Naive B cell (primary cell): ENCODE results near the gene HRAS. TPM values are rescaled to one million over a fixed set of nuclear protein-coding genes. Genes with fewer than 3 reads are reported as not detected.
"Not testable (repeated sequence)": the region's sequence is repeated elsewhere in the genome, so short reads cannot be mapped to it uniquely, and the experiment has no call there.

Experiments
- ATAC-seq, 2 donors: fragments of 150-1000 bp; cut with Tn5 transposase; 2 replicates each; pipeline ENCODE4 v1.10.0; 2021; ENCODE audit warnings: low read depth in 2 of 2, mild to moderate bottlenecking in 2 of 2, moderate library complexity in 2 of 2
- DNase-seq: peaks from one replicate; pipeline ENCODE4 v3.0.0; 2022
- H3K27ac Mint-ChIP-seq, 6 donors: one replicate each; pipeline ENCODE4 v1.8.0; 2020 to 2022; ENCODE audit warnings: mild to moderate bottlenecking in 6 of 6, mixed read lengths in 6 of 6, moderate library complexity in 5 of 6, inconsistent platforms in 2 of 6
- H3K27me3 Mint-ChIP-seq, 3 donors: one replicate each; pipeline ENCODE4 v1.8.0; 2021 to 2022; ENCODE audit warnings: mixed read lengths in 3 of 3, mild to moderate bottlenecking in 1 of 3
- H3K36me3 Mint-ChIP-seq, 2 donors: one replicate each; pipeline ENCODE4 v1.8.0; 2020 to 2022; ENCODE audit warnings: mixed read lengths in 2 of 2, inconsistent platforms in 1 of 2, mild to moderate bottlenecking in 1 of 2
- H3K4me1 Mint-ChIP-seq, 3 donors: one replicate each; pipeline ENCODE4 v1.8.0; 2020 to 2022; ENCODE audit warnings: mixed read lengths in 3 of 3, inconsistent platforms in 1 of 3, mild to moderate bottlenecking in 1 of 3, moderate library complexity in 1 of 3
- H3K4me3 Mint-ChIP-seq, 8 donors: one replicate each; pipeline ENCODE4 v1.8.0; 2020 to 2022; ENCODE audit warnings: mild to moderate bottlenecking in 8 of 8, mixed read lengths in 8 of 8, moderate library complexity in 8 of 8, inconsistent platforms in 2 of 8
- H3K9me3 Mint-ChIP-seq, 7 donors: one replicate each; pipeline ENCODE4 v1.8.0; 2020 to 2022; ENCODE audit warnings: mixed read lengths in 7 of 7, mild to moderate bottlenecking in 5 of 7, inconsistent platforms in 2 of 7, moderate library complexity in 1 of 7
- polyA plus RNA-seq, 6 donors: library from polyadenylated mRNA; unstranded; fragments of 300-500 nt; fragmentation: Illumina TruSeq; gene quantifications; one replicate each; pipeline ENCODE4 v1.2.3, GENCODE V29; 2021; ENCODE audit warnings: low read depth in 6 of 6

The HRAS gene
- polyA plus RNA-seq, 6 donors from 2014 or later = 11.2 to 25.1 (median 13.8) TPM

- no peak for ATAC-seq
Measured at GRCh38 chr11:531919-532526, 3.4 kb downstream of the HRAS start.

DNA sequence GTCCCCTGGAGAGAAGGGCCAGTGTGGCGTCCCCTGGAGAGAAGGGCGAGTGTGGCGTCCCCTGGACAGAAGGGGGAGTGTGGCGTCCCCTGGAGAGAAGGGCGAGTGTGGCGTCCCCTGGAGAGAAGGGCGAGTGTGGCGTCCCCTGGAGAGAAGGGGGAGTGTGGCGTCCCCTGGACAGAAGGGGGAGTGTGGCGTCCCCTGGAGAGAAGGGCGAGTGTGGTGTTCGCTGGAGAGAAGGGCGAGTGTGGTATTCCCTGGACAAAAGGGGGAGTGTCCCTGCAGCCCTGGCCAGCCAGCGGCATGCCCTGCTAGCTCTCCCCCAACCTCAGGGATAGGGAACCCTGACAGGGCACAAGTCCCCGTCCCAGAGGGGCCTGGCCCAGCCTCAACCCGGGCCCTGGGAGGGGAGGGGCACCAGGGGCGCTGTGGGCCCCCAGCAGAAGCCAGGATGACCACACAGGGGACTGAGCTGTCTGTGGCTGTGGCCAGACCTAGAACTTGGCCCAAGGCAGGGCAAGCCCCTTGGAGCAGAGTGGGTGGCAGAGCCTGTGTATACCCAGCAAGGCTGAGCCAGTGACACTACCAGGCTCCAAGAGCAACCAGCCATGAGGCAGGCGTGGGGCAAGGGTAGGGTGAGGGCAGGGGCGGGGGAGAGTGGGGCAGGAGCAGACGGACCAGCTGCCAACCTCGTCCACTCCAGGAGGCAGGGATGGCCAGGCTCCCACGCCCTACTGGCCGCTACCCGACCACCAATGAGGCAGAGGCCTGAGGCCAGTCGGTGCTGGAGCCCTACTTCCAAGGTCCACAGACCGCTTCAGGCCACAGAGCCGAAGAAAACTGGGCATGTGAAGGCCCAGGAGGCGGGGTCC, 4.2 kb downstream of the HRAS start:
- Mint-ChIP-seq H3K4me3 (peak overlapping the region in 1 of 8 donors; percentile 56), H3K9me3 (no peaks in the 10 kb centered on the region), H3K4me1 (peaks cover 2 to 17% (median 5%) of the 10 kb centered on the region in 3 donors), H3K36me3 (no peaks in the 10 kb centered on the region), H3K27me3 (no peaks in the 10 kb centered on the region), H3K27ac (no peak overlapping the region)
- DNase-seq (no peak), ATAC-seq (no peak)

More at GRCh38 chr11:531919-532526, 3.4 kb downstream of the HRAS start:
- no peak for DNase-seq
- Mint-ChIP-seq H3K9me3 (no peaks in the 10 kb centered on the region), H3K4me1 (peaks cover 4 to 25% (median 8%) of the 10 kb centered on the region in 3 donors), H3K27me3 (no peaks in the 10 kb centered on the region), H3K36me3 (no peaks in the 10 kb centered on the region), H3K4me3 (peak overlapping the region in 2 of 8 donors; percentile 29 to 56), H3K27ac (peak overlapping the region in 2 of 6 donors; percentile 56)

- ATAC-seq (no peak), DNase-seq (no peak)
- no peaks in the 10 kb centered on the region for H3K9me3 Mint-ChIP-seq
- no peaks in the 10 kb centered on the region for H3K36me3 Mint-ChIP-seq
- no peaks in the 10 kb centered on the region for H3K27me3 Mint-ChIP-seq
- H3K27ac Mint-ChIP-seq = no peak overlapping the region
- H3K4me1 Mint-ChIP-seq = peaks cover 0 to 16% (median 3%) of the 10 kb centered on the region in 3 donors
- H3K4me3 Mint-ChIP-seq = no peak overlapping the region
Measured at GRCh38 chr11:529728-530411, 5.5 kb downstream of the HRAS start.

DNA sequence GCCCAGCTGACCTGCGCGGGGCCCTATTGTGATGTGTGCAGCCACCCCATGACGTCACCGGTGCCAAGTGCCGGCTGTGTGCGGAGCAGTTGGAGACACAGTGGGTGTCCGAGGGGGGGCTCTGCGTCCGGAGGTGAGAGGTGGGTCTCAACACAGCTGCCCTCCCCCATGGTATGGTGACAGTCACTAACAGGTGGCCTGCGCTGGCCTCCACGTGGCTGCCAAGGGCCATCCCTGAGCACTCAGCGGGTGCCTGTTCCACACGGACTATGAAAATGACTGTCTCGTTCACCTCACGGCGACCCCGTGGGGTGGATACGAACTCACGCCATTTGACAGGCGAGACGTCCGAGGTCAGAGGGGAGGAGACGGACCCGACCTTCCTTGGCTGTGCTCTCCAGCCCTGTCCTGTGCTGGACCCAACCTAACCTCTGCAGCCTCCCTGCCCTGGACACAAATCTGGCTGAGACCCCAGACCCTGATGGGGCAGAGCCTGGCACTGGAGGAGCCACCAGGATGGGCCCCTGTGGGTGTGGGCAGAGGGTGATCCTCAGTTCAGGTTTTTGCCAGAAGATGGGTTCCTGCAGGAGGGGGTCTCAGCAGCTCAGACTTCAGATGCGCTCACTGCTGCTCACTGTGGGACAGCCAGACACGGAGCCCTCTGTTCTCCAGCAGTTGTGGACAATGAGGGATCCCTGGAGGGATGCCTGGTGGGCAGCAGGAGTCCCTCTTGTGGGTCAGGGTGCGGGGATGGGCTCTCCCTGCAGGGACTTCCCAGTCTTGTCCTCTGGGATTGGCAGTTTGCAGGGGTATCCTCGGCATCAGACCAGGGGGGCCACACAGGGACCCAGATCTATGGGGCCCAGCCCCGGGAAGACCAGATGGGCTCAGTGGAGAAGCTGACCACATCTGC, 6.3 kb downstream of the HRAS start:
- no peak for ATAC-seq
- H3K4me3 Mint-ChIP-seq = no peak overlapping the region

DNA sequence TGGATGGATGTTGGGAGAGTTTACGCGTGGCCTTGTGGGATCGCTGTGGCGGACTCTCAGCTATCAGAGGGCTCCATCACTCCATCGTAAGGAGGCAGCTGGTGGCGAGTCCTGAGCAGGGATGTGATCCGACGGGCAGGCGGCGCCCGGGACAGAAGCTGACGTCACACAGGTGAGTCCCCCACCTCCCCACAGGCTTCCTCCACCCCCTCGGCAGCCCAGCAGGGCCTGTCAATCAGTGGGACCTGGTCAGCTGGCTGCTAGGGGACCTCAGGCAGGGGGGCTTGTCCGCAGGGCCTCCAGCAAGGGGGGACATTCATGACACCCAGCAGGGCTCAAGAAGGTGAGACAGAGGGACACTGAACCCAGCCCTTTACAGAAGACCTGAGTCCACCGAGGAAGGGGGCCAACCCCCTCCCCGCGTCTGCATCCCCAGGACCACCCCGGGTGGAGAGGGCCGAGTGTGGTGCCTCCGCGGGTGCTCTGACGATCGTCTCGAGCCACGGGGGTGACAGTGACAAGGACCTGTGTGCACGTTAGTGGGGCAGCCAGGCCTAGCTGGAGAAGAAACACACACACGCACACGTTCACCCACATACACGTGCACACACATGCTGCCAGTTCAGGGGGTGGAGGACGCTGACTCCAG, 7.1 kb downstream of the HRAS start:
- no peaks in the 10 kb centered on the region for H3K9me3 Mint-ChIP-seq
- DNase-seq = no peak
- no peak overlapping the region for H3K4me3 Mint-ChIP-seq
- peak overlapping the region in 1 of 6 donors; percentile 57 for H3K27ac Mint-ChIP-seq
- H3K4me1 Mint-ChIP-seq = peaks cover 2 to 8% (median 3%) of the 10 kb centered on the region in 3 donors
- no peak for ATAC-seq
- no peaks in the 10 kb centered on the region for H3K27me3 Mint-ChIP-seq
- H3K36me3 Mint-ChIP-seq = peaks cover 0 to 6% of the 10 kb centered on the region in 2 donors

More for the DNA sequence above, 6.3 kb downstream of the HRAS start:
- H3K4me1 Mint-ChIP-seq = peaks cover under 1 to 12% (median 3%) of the 10 kb centered on the region in 3 donors
- no peaks in the 10 kb centered on the region for H3K9me3 Mint-ChIP-seq
- H3K36me3 Mint-ChIP-seq = peaks cover 0 to 2% of the 10 kb centered on the region in 2 donors
- peak overlapping the region in 2 of 6 donors; percentile 52 to 57 for H3K27ac Mint-ChIP-seq
- no peaks in the 10 kb centered on the region for H3K27me3 Mint-ChIP-seq
- no peak for DNase-seq

GRCh38 chr11:526192-526591, 9.2 kb downstream of the HRAS start:
- DNase-seq (no peak), ATAC-seq (no peak)
- Mint-ChIP-seq H3K36me3 (peaks cover 0 to 6% of the 10 kb centered on the region in 2 donors), H3K27me3 (no peaks in the 10 kb centered on the region), H3K27ac (no peak overlapping the region), H3K4me1 (peaks cover 0 to 2% (median 0%) of the 10 kb centered on the region in 3 donors), H3K4me3 (no peak overlapping the region), H3K9me3 (no peaks in the 10 kb centered on the region)

- Mint-ChIP-seq H3K4me1 (peaks cover 5 to 6% (median 6%) of the 10 kb centered on the region in 3 donors), H3K36me3 (peaks cover 0 to 6% of the 10 kb centered on the region in 2 donors), H3K27me3 (no peaks in the 10 kb centered on the region), H3K27ac (no peak overlapping the region), H3K4me3 (no peak overlapping the region), H3K9me3 (peaks cover 0 to 11% (median 5%) of the 10 kb centered on the region in 7 donors)
- ATAC-seq = no peak
- DNase-seq = no peak
Measured at GRCh38 chr11:521177-521688, 14.1 kb downstream of the HRAS start.

DNA sequence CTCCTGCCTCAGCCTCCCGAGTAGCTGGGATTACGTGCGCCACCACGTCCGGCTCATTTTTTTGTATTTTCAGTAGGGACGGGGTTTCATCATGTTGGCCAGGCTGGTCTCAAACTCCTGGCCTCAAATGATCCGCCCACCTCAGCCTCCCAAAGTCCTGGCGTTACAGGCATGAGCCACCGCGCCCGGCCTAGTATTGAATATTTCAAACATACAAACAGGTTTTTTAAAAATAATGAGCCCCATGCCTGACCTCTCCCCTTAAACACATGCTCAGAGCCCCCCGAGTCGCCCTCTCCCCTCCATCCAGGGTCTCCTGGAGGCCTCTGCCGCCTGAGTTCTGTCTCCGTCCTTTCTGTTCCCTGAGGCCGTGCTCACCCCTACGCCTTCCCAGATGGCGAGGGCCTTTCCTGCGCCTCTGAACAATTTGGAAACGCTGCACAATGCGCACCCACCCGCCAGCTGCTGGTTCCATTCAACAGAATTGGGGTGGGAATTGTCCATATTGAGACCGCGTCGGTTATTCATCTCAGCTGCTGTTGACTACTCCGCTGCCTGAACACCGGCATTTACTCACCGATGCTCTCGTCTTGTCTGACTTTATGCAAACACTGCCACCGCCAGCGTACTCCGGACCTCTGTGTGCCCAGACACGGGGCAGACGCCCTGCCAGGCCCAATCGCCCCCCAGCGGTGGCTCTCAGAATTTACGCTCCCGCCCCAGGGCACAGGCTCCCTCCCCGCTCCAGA, 14.8 kb downstream of the HRAS start:
- peak overlapping the region in 1 of 8 donors; percentile 9 for H3K4me3 Mint-ChIP-seq
- H3K27me3 Mint-ChIP-seq = no peaks in the 10 kb centered on the region
- peaks cover 0 to 16% (median 5%) of the 10 kb centered on the region in 7 donors for H3K9me3 Mint-ChIP-seq
- peaks cover 5 to 6% (median 6%) of the 10 kb centered on the region in 3 donors for H3K4me1 Mint-ChIP-seq
- DNase-seq (no peak), ATAC-seq (no peak)
- peaks cover 0 to 6% of the 10 kb centered on the region in 2 donors for H3K36me3 Mint-ChIP-seq
- H3K27ac Mint-ChIP-seq = no peak overlapping the region

GRCh38 chr11:518463-519202, 16.7 kb downstream of the HRAS start:
- Mint-ChIP-seq H3K9me3 (peaks cover 0 to 16% (median 5%) of the 10 kb centered on the region in 7 donors), H3K4me1 (peaks cover 3 to 6% (median 5%) of the 10 kb centered on the region in 3 donors), H3K27me3 (no peaks in the 10 kb centered on the region), H3K36me3 (peaks cover 0 to 4% of the 10 kb centered on the region in 2 donors), H3K4me3 (peak overlapping the region; percentile 52 to 94 (median 85)), H3K27ac (peak overlapping the region; percentile 26 to 97 (median 90))
- DNase-seq (peak; percentile 73), ATAC-seq (peak; percentile 83 to 85)

- not testable (repeated sequence) for H3K4me3 Mint-ChIP-seq
- H3K27ac Mint-ChIP-seq = peak overlapping the region in 2 of 6 donors; percentile 13 to 16
Measured at GRCh38 chr11:516918-517685, 18.3 kb downstream of the HRAS start.

More at GRCh38 chr11:516918-517685, 18.3 kb downstream of the HRAS start:
- H3K9me3 Mint-ChIP-seq = peaks cover 0 to 16% (median 5%) of the 10 kb centered on the region in 7 donors
- not testable (repeated sequence) for ATAC-seq, H3K27me3 Mint-ChIP-seq, DNase-seq, H3K4me1 Mint-ChIP-seq, H3K36me3 Mint-ChIP-seq
